Vagina (tissue), 2 donors: ENCODE data around the gene FKBP10. TPM values are rescaled to one million over a fixed set of nuclear protein-coding genes. Genes with fewer than 3 reads are reported as not detected.

Experiments
- DNase-seq, 2 donors: peaks; one replicate each; pipeline ENCODE4 v3.0.0-alpha.2; 2017; ENCODE audit errors: extremely low spot score in 2 of 2
- H3K27ac ChIP-seq: fragments of 200-600 bp; sonication (generic); one replicate; pipeline ENCODE4 v1.5.1; 2019
- H3K27me3 ChIP-seq: fragments of 200-600 bp; sonication (generic); one replicate; pipeline ENCODE4 v1.5.1; 2019
- H3K36me3 ChIP-seq, 2 donors: fragments of 200-600 bp; sonication (generic); one replicate each; pipeline ENCODE4 v1.5.1; 2017 to 2019
- H3K4me1 ChIP-seq: fragments of 200-600 bp; sonication (generic); one replicate; pipeline ENCODE4 v1.5.1; 2019
- H3K4me3 ChIP-seq, 2 donors: fragments of 200-600 bp; sonication (generic); 1 replicate in 1 of 2; 2 replicates in 1 of 2; pipeline ENCODE4 v1.5.1; 2016 to 2019
- H3K9me3 ChIP-seq: fragments of 200-600 bp; sonication (generic); one replicate; pipeline ENCODE4 v1.5.1; 2019
- CTCF ChIP-seq, 3 experiments: fragments of 450-650 bp in 2 of 3; fragments of 200-600 bp in 1 of 3; sonication (generic) in 1 of 3; IDR thresholded peaks; one replicate each; pipeline ENCODE4 v1.5.1; 2017 to 2019; ENCODE audit warnings: antibody characterized with exemption in 3 of 3, mild to moderate bottlenecking in 2 of 3, moderate library complexity in 2 of 3
- POLR2A ChIP-seq, 2 donors: fragments of 450-650 bp; IDR thresholded peaks; one replicate each; pipeline ENCODE4 v1.6.1; 2017; ENCODE audit warnings: antibody characterized with exemption in 2 of 2, mild to moderate bottlenecking in 2 of 2, moderate library complexity in 2 of 2
- POLR2AphosphoS5 ChIP-seq, 2 donors: sonication (generic); formaldehyde crosslinking; IDR thresholded peaks; one replicate each; pipeline ENCODE4 v1.9.0; 2017; ENCODE audit warnings: antibody characterized with exemption in 2 of 2, mild to moderate bottlenecking in 2 of 2, low read depth in 1 of 2; ENCODE audit not compliant: insufficient read depth in 1 of 2
- intact Hi-C: fragments of 100-400 bp; cut with DNase I; formaldehyde crosslinking; loops from one replicate; pipeline ENCODE4 v1.15.1; 2023
- total RNA-seq: library from RNA; depleted of rRNA; stranded (reverse); fragments of >200 nt; gene quantifications from one replicate; pipeline ENCODE4 v1.2.3, GENCODE V29; 2016

Gene FKBP10
- total RNA-seq, 1 donor from 2014 or later: 53.5 TPM

GRCh38 chr17:41777157-41777573 lies 35.6 kb upstream of the FKBP10 start:
- Histone ChIP-seq H3K27ac (peak overlapping the region; percentile 88), H3K9me3 (no peaks in the 10 kb centered on the region), H3K4me3 (no peak overlapping the region), H3K27me3 (no peaks in the 10 kb centered on the region), H3K4me1 (peaks cover 90% of the 10 kb centered on the region), H3K36me3 (no peaks in the 10 kb centered on the region)
- intact Hi-C loops: no loop called here
- DNase-seq: no peak
- TF ChIP-seq POLR2A (IDR thresholded peaks at IDR 0.05) (no peak), CTCF (IDR thresholded peaks at IDR 0.05) (peak in 1 of 3 experiments; percentile 19), POLR2AphosphoS5 (IDR thresholded peaks at IDR 0.05; ENCODE audit: insufficient read depth in 1 of 2, low read depth in 1 of 2) (no peak)

- intact Hi-C loops: no loop called here
- Histone ChIP-seq H3K27me3 (no peaks in the 10 kb centered on the region), H3K27ac (peak overlapping the region; percentile 88), H3K36me3 (no peaks in the 10 kb centered on the region), H3K9me3 (no peaks in the 10 kb centered on the region), H3K4me3 (peak overlapping the region in 1 of 2 donors; percentile 14), H3K4me1 (peaks cover 90% of the 10 kb centered on the region)
- no peak for DNase-seq
- peak in 1 of 3 experiments; percentile 22 for TF ChIP-seq CTCF (IDR thresholded peaks at IDR 0.05)
- no peak for TF ChIP-seq POLR2A (IDR thresholded peaks at IDR 0.05)
- peak; percentile 56 to 82 for TF ChIP-seq POLR2AphosphoS5 (IDR thresholded peaks at IDR 0.05; ENCODE audit: insufficient read depth in 1 of 2, low read depth in 1 of 2)
These were observed 35.1 kb upstream of the FKBP10 start for GRCh38 chr17:41777574-41778188.

GRCh38 chr17:41779954-41780353 lies 32.9 kb upstream of the FKBP10 start:
- DNase-seq: no peak
- no peaks in the 10 kb centered on the region for H3K27me3 ChIP-seq
- no peak overlapping the region for H3K27ac ChIP-seq
- no peaks in the 10 kb centered on the region for H3K9me3 ChIP-seq
- intact Hi-C loops: no loop called here
- H3K4me3 ChIP-seq: no peak overlapping the region
- H3K4me1 ChIP-seq: peaks cover 89% of the 10 kb centered on the region
- no peaks in the 10 kb centered on the region for H3K36me3 ChIP-seq
- TF ChIP-seq CTCF (IDR thresholded peaks at IDR 0.05) (no peak), POLR2AphosphoS5 (IDR thresholded peaks at IDR 0.05; ENCODE audit: insufficient read depth in 1 of 2, low read depth in 1 of 2) (no peak), POLR2A (IDR thresholded peaks at IDR 0.05) (no peak)

GRCh38 chr17:41781404-41782110 lies 31.2 kb upstream of the FKBP10 start:
- Histone ChIP-seq H3K4me3 (peak overlapping the region in 1 of 2 donors; percentile 14), H3K36me3 (no peaks in the 10 kb centered on the region), H3K27ac (peak overlapping the region; percentile 98), H3K9me3 (no peaks in the 10 kb centered on the region), H3K4me1 (peaks cover 85% of the 10 kb centered on the region), H3K27me3 (no peaks in the 10 kb centered on the region)
- DNase-seq: no peak
- no peak for TF ChIP-seq POLR2A (IDR thresholded peaks at IDR 0.05)
- no peak for TF ChIP-seq CTCF (IDR thresholded peaks at IDR 0.05)
- TF ChIP-seq POLR2AphosphoS5 (IDR thresholded peaks at IDR 0.05; ENCODE audit: insufficient read depth in 1 of 2, low read depth in 1 of 2): no peak
- intact Hi-C loops: no loop called here

GRCh38 chr17:41782142-41782541 lies 30.7 kb upstream of the FKBP10 start:
- intact Hi-C loops: no loop called here
- DNase-seq: no peak
- TF ChIP-seq CTCF (IDR thresholded peaks at IDR 0.05): no peak
- no peak for TF ChIP-seq POLR2AphosphoS5 (IDR thresholded peaks at IDR 0.05; ENCODE audit: insufficient read depth in 1 of 2, low read depth in 1 of 2)
- TF ChIP-seq POLR2A (IDR thresholded peaks at IDR 0.05): no peak
- peak overlapping the region in 1 of 2 donors; percentile 81 for H3K4me3 ChIP-seq
- no peaks in the 10 kb centered on the region for H3K36me3 ChIP-seq
- H3K4me1 ChIP-seq: peaks cover 79% of the 10 kb centered on the region
- peak overlapping the region; percentile 98 for H3K27ac ChIP-seq
- H3K9me3 ChIP-seq: no peaks in the 10 kb centered on the region
- H3K27me3 ChIP-seq: no peaks in the 10 kb centered on the region
